Fibroblast of pulmonary artery (primary cell): Measurements from ENCODE around the gene CTIF.
A peak's percentile ranks its signal among the peaks of the same experiment; 100 is the strongest.
"Not testable (repeated sequence)": the region's sequence is repeated elsewhere in the genome, so short reads cannot be mapped to it uniquely, and the experiment has no call there.

Experiments used
- DNase-seq: peaks from one replicate; pipeline ENCODE4 v3.0.0-alpha.2; 2010; ENCODE audit warnings: low read depth
- H3K4me3 ChIP-seq: replicated peaks from 2 replicates; pipeline ENCODE4 v1.5.1; 2011; ENCODE audit warnings: low read depth, mild to moderate bottlenecking, control low read depth, low read length, moderate library complexity
- TF ChIP-seq, protein P1 (sequence below): IDR thresholded peaks from 2 replicates; pipeline ENCODE4 v1.5.1; 2011; ENCODE audit warnings: mild to moderate bottlenecking, control low read depth, low read length, inconsistent platforms; ENCODE audit errors: missing control alignments

The CTIF gene

DNA sequence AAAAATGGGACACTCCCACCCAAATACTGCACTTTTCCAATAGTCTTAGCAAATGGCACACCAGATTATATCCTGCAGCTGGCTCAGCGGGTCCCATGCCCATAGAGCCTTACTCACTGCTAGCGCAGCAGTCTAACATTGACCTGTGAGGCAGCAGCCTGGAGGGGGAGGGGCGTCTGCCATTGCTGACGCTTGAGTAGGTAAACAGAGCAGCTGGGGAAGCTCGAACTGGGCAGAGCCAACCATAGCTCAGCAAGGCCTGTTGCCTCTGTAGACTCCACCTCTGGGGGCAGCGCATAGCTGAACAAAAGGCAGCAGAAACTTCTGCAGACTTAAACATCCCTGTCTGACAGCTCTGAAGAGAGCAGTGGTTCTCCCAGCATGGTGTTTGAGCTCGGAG lies 110.4 kb downstream of the CTIF start:
- H3K4me3 ChIP-seq: no peak overlapping the region
- TF ChIP-seq, protein P1, sequence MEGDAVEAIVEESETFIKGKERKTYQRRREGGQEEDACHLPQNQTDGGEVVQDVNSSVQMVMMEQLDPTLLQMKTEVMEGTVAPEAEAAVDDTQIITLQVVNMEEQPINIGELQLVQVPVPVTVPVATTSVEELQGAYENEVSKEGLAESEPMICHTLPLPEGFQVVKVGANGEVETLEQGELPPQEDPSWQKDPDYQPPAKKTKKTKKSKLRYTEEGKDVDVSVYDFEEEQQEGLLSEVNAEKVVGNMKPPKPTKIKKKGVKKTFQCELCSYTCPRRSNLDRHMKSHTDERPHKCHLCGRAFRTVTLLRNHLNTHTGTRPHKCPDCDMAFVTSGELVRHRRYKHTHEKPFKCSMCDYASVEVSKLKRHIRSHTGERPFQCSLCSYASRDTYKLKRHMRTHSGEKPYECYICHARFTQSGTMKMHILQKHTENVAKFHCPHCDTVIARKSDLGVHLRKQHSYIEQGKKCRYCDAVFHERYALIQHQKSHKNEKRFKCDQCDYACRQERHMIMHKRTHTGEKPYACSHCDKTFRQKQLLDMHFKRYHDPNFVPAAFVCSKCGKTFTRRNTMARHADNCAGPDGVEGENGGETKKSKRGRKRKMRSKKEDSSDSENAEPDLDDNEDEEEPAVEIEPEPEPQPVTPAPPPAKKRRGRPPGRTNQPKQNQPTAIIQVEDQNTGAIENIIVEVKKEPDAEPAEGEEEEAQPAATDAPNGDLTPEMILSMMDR: no peak
- DNase-seq: no peak

DNA sequence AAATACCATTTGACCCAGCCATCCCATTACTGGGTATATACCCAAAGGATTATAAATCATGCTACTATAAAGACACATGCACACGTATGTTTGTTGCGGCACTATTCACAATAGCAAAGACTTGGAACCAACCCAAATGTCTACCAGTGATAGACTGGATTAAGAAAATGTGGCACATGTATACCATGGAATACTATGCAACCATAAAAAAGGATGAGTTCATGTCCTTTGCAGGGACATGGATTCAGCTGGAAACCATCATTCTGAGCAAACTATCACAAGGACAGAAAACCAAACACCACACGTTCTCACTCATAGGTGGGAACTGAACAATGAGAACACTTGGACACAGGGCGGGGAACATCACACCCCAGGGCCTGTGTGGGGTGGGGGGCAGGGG lies 115.8 kb downstream of the CTIF start:
- not testable (repeated sequence) for H3K4me3 ChIP-seq, DNase-seq

DNA sequence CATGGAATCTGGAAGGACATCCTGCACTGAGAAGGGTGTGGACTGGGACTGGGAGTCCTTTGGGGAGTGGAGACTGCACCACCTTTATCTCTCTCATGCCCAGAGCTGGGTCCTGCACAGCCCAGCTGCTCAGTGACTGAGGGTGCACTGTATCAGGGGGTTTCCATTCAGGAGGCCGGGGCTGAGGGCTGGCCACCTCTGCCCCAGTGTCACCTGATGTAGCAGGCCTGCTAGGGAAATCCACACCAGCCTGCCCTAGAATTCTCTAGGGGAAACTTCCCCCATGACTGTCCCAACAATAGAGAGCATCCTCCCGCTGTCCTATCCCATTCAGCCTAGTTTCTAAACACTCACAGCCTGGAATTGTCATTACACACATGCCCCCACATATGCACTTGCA lies 116.7 kb downstream of the CTIF start:
- TF ChIP-seq, protein P1: no peak
- no peak for DNase-seq
- H3K4me3 ChIP-seq: no peak overlapping the region

DNA sequence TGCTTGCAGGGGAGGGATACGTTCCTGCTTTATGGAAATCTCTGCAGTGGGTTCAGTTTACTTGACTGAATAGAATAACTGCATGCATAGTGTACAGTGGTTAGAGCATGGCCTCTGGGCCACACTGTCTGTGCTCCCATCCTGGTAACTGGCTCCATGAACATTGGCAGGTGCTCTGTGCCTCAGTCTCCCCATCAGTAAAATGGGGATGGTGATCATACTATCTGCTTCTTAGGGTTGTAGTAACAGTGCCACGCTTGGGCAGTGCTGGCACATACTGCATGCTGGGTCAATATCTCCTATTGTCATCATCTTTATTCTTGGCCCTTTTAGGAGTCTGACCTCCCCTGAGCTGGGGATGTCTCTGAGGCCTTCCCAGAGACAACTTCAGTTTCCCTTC lies 117.3 kb downstream of the CTIF start:
- no peak overlapping the region for H3K4me3 ChIP-seq
- no peak for DNase-seq
- TF ChIP-seq, protein P1: no peak

DNA sequence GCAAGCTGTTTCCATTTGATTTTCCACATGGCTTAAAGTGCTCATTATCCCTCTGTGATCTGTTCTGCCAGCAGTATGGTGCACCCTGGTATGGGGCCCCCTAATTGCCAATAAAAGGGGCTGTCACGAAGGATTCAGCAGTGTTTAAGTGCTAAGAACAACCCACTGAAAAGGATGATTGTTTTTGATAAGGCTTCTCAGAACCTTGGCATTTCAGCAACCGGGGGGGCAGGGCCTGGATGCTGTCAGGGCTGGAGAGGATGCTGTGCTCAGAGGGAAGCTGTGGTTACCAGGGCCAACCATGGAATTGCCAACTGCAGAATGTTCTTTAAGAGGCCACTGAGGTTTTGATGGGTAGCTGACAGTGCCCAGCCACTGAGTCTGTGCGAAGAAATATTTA lies 117.8 kb downstream of the CTIF start:
- no peak for DNase-seq
- TF ChIP-seq, protein P1: no peak
- no peak overlapping the region for H3K4me3 ChIP-seq

DNA sequence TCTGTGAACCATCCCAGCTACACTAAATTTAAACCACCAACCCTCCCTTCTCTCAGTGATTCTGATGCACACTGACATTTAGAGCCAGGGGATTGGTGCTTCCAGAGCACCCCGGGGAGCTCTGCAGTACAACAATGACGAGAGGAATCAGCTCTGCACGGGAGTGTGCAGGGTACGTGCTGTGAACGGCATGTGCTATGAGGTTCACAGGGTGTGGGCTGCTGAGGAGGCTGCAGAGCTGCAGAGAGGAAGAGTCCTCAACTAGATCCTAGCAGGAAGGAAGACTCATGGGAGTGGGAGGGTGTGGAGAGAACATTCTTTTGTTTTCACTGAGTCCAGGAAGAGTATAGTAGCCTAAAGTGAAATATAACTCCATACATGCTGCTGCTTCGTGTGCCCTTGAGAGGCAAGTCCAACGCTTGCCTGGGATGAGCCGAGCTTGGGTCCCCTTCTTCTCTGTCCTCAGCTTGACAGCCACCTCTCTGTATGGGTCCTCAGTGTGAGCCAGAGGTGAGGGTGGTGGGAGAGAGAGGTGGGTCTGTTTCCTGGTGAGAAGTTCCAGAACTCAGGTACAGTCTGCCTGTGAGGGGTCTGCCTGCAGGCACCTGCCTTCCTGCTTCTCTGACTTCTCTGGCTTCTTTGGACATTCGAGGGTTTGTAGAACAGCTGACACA lies 118.8 kb downstream of the CTIF start:
- no peak overlapping the region for H3K4me3 ChIP-seq
- TF ChIP-seq, protein P1: no peak
- DNase-seq: peak; percentile 44

DNA sequence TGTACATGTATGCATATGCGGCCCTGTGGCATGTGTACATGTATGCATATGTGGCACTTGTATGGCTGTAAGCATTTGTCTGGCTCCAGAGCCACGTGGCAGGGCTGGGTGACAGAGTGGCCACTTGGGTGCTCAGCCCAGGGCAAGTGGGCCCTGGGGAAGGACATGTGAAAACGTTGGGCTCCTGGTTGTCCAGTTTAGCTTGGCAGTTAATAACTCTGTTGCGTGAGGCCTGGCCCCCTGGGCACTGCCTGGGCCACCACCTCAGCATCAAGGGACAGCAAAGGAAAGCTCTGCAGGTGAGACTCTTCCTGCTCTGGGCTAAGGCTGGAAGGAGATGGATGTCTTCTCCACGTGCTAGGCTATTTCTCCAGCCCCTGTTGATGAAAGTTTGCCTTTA lies 119.9 kb downstream of the CTIF start:
- DNase-seq: no peak
- TF ChIP-seq, protein P1: no peak
- H3K4me3 ChIP-seq: no peak overlapping the region
